NOMO-1 treated with DMSO at 0.1 percent for 48 hours (cell line): ENCODE results near the gene PLXNC1.

Source experiments
- DNase-seq: peaks from one replicate; lab custom pipeline; 2025; ENCODE audit not compliant: unreplicated experiment; lab: John Stamatoyannopoulos, UW

The PLXNC1 gene

DNA sequence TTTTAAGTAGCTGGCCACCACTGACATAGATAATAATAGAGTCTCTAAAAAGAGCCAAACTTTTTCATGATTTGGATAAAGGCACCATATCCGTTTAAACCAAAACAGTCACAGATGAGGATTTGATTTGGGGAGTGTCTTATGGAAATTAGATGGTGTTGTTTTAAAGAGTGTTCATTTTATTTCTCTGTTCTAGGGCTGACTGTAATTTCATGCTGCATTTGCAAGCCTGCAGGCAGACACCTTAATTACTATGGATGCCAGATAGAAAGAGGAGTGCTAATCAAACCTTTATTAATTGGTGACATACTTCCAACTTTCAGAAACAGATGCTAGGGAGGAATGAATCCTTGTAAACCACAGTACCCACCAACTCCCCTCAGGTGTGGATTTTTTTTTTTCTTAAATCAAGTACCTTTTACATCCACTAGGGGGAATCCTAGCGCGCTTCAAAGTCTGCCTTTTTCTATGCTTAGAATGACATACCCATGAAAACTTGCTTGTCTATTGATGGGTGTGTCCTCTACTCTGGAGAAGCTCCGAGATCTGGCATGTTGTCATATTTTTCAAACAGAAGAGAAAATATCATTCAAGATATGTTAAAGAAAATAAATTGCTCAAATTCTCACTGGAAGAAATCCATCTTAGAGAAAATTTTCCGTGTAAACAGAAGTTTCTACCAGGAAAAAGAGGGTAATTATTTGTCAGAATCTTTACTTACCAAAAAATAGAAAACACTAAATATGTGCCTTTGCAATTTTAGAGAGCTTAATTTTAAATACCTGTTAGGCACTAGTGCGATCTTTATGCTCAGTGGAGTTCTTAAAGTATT lies 14.2 kb upstream of the PLXNC1 start:
- peak; percentile 67 for DNase-seq

- no peak for DNase-seq
These were observed 12.5 kb upstream of the PLXNC1 start for GRCh38 chr12:94135896-94136295.

GRCh38 chr12:94139816-94140215 lies 8.6 kb upstream of the PLXNC1 start:
- no peak for DNase-seq

DNA sequence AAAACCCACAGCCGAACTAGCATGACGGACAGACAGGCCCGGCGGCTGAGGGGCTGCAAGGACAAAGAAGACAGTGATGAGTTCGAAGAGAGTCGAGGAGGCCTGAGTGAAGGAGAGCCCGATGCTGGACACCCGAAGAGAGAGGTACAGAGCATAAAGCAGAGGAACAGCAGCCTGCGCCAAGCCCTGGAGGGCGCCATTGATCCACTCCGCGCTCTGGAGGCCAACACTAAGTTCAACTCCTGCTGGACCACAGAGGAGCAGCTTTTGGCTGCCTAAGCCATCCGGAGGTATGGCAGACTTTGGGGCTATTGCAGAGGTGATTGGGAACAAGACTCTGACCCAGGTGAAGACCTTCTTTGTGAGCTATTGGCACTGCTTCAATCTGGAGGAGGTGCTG lies 7.8 kb upstream of the PLXNC1 start:
- no peak for DNase-seq

DNA sequence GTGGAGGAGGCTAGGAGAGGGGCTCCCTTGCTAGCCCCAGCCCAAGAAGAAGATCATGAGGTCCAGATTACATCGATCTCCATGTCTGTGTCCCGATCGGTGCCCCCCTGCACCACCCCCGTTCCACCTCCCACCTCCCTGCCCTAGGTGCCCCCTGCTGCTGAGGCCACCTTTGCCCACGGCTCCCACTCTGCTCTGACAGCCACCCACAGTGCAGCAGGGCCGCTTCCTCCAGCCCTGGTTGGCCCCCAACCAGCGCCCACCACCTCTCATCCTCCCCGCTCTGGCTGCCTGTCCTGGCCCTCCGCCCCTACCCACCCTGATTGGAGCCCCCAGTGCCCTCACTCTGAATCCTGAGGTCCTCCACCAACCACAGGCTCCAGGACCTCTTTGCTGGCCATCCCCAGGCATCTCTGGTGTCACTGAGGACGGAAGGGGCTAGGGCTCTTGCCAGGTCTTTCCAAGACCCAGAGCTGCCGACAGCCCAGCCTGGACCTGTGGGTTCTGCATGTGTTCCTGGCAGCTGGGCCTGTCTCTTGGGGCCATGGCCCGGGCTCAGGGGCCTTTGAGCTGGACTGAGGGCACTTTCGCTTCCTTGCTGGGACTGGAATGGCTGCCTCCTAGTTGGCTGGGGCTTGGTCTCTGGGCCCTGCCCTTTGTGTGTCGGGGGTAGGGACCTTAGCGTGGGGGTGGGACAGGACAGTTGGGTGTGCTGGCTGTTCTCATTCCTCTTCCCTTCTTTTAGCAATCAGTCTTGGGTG lies 7.2 kb upstream of the PLXNC1 start:
- DNase-seq = no peak

DNA sequence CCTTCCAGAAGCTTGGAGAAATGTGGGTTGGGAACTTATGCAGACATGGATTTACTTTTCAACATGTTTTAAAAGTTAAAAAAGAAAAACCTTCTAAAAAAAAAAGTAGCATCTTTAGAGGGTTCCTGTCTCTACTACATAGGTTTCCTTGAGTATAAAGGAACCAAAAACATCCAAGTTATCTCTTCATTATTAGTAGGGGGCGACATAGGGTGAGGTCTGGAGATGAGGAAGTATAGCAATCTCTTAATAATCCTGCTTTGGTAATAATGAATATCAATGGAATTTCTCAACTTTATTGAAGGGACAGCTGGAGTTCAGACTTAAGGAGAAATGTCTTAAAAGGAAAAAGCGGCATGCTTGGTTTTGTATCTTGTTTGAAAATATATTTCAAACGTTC lies 6.5 kb upstream of the PLXNC1 start:
- no peak for DNase-seq

DNA sequence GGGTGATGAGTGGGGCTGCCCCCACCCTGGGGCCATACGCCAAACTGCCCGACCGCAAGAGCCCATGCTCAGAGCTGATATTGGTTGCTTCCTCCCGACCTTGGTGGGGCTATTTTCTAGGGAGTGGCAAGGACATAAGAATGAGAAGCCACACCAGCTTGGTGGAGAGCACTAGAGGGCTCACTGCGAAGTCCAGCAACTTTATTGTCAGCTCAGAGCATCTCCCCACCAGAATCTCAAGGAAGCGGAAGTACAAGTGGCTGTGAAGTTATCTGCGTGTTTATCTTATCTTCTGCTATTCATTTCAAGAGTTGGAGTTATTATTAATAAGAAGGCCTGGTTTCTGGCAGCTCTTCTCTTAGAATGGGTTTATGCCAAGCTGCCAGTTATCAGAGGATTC lies 4.9 kb upstream of the PLXNC1 start:
- DNase-seq = no peak

DNA sequence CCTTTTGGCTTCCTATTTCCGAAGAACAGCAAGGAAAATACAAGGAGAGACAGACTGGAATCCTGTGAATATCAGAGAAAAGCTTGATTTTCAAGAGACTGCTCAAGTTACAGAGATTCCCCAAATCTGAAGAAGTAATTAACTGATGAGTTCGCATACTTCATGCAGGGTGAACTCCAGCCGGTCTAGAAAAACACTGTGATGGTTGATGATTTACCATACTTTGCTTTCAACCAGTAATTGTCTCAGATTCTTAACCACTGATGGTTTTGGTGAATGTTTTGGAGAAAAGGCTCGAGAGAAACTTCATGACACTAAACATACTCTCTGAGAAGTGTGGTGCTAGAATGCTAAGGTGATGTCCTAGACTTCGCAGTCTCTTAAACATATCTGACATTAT lies 4.4 kb upstream of the PLXNC1 start:
- DNase-seq = no peak

DNA sequence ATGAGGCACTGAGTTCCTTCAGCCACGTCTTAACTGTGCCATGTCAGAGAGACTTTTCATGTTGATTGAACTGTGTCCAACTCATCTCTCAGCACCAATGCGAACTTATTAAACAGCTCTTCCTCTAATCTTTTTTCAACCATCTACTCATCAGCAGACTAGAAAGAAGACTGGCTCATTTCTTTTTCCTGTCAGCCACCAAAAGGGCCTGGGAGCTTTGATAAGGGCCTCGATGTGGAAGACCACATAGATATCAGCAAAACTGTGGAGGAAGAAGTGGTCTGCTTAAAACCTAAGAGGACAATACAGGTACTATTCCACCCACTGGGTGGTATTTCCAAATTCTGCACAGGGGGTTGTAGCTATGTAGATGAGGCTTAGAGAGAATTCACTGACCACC lies 3.6 kb upstream of the PLXNC1 start:
- no peak for DNase-seq

- DNase-seq = peak; percentile 50
These were observed 3.0 kb upstream of the PLXNC1 start for GRCh38 chr12:94145191-94145983.

DNA sequence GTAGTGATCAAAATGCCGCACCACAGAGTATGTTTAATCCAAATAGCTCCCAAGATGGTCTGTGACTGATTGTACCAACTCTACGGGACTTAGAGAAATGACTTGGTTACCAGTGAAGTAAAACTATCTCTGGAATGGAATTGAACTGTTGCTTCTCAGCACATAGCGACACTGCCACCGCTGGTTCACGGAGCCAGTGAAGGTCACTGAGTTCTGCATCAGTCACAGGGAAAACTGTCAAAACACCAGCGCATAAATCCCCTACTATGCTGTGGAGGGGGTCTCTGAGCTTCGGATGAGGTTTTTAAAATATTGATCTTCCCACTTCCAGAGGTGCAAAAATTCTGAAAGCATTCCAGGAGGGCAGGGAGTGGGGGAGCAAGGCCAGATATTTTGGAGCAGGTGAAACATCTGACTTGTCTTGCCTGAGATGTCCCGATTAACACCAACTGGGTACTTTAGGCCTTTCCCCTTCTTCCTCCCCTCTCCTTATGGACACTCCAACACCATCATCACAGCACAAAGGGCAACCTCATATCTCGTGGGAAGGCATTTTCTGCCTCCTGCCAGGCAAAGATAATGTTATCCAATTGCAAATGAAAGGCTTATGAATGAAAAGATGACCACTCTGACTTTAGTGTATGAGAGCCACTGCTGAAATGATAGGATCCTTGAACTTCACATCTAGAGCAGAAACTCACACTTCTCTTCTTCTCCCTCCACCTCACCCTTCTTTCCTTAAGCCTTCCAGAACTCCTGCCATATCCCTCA lies 2.0 kb upstream of the PLXNC1 start:
- DNase-seq = no peak

DNA sequence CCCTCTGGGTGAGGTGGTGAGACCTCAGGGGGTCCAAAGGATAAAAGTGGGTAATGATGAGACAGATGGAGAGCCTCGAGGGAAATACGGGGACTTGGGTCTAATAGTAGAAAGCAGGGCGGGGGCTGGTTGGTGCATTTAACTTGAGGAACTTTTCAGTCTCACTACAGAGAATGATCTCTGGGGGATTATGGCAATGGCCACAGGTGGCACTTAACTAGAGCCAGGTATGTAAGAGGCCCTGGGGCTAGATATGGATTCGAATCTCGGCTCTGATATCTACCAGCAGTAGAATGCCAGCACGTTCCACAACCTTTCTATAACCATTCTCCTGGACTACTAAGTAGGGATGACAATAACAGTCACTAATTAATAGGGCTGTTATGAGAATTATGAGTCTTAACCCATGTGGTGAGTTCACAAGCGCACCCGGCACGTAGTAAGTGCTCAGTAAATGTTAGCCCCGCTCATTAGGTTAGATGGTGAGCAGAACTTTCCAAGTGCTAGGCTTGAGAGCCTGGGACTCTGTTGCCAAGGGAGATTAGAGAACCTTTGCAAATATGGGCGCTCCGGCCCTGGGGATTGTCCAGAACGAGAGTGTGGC lies 888 bp upstream of the PLXNC1 start:
- no peak for DNase-seq

GRCh38 chr12:94148739-94149118 lies 352 bp downstream of the PLXNC1 start:
- no peak for DNase-seq

GRCh38 chr12:94149119-94149780 lies 873 bp downstream of the PLXNC1 start:
- peak; percentile 55 for DNase-seq

DNA sequence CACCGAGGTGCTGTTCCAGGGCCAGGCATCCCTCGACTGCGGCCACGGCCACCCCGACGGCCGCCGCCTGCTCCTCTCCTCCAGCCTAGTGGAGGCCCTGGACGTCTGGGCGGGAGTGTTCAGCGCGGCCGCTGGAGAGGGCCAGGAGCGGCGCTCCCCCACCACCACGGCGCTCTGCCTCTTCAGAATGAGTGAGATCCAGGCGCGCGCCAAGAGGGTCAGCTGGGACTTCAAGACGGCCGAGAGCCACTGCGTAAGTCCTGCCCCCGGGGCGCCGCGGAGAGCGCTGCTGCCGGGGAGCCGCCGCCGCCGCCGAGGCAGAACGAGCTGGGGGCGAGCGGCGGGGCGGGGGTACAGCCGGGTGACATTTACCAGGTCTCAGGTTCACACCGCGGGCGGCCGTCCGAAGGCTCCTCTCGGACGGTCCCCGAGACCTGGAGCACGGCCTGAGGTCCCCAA lies 1.4 kb downstream of the PLXNC1 start:
- peak; percentile 49 for DNase-seq

- DNase-seq = peak; percentile 36
These were observed 2.1 kb downstream of the PLXNC1 start for GRCh38 chr12:94150240-94151121.

- no peak for DNase-seq
These were observed 3.2 kb downstream of the PLXNC1 start for GRCh38 chr12:94151582-94151981.

DNA sequence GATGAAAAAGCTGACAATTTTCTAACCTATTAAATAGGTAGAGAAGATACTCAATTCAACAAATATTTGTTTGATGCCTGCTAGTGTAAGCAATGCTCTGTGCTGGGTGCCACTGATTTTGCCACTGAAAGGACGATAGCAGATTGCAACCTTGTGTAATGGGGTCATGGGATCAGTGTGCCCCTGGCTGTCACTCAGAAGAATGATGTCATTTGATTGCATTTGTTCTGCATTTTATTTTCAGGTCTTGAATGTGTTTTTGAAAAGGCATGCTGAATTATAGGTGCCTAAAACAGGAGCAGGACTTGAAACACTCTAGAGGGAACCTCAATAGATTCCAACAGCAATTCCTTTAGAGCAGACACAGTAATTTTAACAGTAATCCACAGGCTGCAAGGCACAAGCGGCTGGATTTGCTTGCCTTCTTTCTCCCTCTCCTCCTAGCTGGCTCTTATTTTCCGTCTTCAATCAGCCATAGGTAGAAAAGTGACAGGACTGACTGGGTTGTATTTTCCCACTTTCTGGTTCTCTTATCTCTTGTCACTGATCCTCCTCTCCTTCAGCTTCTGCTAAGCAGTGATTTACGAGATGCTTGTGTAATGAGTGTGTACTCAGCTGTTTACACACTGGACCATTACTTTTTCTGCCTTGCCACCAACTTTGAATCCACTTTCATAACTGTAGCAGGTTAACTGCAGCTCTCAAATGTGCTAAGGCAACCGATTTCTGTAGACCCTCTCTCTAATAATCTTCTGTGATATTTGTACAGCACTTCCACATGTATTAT lies 4.1 kb downstream of the PLXNC1 start:
- DNase-seq = no peak
